Bronchial epithelial cell (primary cell): ENCODE measurements around the gene UTRN. TPM values are rescaled to one million over a fixed set of nuclear protein-coding genes. Genes with fewer than 3 reads are reported as not detected.
A peak's percentile ranks its signal among the peaks of the same experiment; 100 is the strongest.

Source experiments
- DNase-seq: peaks from one replicate; pipeline ENCODE4 v3.0.0-alpha.2; 2010; ENCODE audit warnings: low read depth
- FAIRE-seq: peaks from 2 replicates; lab custom pipeline; 2011; peaks lifted over from hg19 to GRCh38; lab: Jason Lieb, UNC
- H3K27me3 ChIP-seq: 2 replicates; pipeline ENCODE4 v1.5.1; 2011; ENCODE audit warnings: low read length; ENCODE audit not compliant: control insufficient read depth, insufficient read depth
- H3K36me3 ChIP-seq: 2 replicates; pipeline ENCODE4 v1.5.1; 2011; ENCODE audit warnings: low read length; ENCODE audit not compliant: control insufficient read depth, insufficient read depth
- H3K4me3 ChIP-seq: 2 replicates; pipeline ENCODE4 v1.5.1; 2011; ENCODE audit warnings: mild to moderate bottlenecking, low read depth, low read length, control low read depth
- total RNA-seq: library from RNA; depleted of rRNA; stranded (reverse); fragments of >200 nt; gene quantifications from 2 replicates; pipeline ENCODE4 v1.2.1, GENCODE V29; 2014
- TF ChIP-seq, protein P1 (sequence below): IDR thresholded peaks from 2 replicates; pipeline ENCODE4 v1.5.1; 2011; ENCODE audit warnings: mild to moderate bottlenecking, moderate library complexity, low read length, control low read depth, inconsistent platforms; ENCODE audit not compliant: insufficient read depth, severe bottlenecking

Gene UTRN
- total RNA-seq, 1 donor from 2014 or later = 38.4 TPM

- Histone ChIP-seq H3K36me3 (no peaks in the 10 kb centered on the region), H3K27me3 (no peaks in the 10 kb centered on the region), H3K4me3 (no peak overlapping the region)
- peak; percentile 72 for DNase-seq
- no peak for FAIRE-seq
- TF ChIP-seq, protein P1, sequence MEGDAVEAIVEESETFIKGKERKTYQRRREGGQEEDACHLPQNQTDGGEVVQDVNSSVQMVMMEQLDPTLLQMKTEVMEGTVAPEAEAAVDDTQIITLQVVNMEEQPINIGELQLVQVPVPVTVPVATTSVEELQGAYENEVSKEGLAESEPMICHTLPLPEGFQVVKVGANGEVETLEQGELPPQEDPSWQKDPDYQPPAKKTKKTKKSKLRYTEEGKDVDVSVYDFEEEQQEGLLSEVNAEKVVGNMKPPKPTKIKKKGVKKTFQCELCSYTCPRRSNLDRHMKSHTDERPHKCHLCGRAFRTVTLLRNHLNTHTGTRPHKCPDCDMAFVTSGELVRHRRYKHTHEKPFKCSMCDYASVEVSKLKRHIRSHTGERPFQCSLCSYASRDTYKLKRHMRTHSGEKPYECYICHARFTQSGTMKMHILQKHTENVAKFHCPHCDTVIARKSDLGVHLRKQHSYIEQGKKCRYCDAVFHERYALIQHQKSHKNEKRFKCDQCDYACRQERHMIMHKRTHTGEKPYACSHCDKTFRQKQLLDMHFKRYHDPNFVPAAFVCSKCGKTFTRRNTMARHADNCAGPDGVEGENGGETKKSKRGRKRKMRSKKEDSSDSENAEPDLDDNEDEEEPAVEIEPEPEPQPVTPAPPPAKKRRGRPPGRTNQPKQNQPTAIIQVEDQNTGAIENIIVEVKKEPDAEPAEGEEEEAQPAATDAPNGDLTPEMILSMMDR = no peak
Observed at GRCh38 chr6:144294016-144294415, 8.9 kb downstream of the UTRN start.

- Histone ChIP-seq H3K36me3 (no peaks in the 10 kb centered on the region), H3K27me3 (no peaks in the 10 kb centered on the region), H3K4me3 (no peak overlapping the region)
- no peak for FAIRE-seq
- no peak for DNase-seq
- TF ChIP-seq, protein P1 = no peak
Observed at GRCh38 chr6:144295211-144295610, 10.1 kb downstream of the UTRN start.

DNA sequence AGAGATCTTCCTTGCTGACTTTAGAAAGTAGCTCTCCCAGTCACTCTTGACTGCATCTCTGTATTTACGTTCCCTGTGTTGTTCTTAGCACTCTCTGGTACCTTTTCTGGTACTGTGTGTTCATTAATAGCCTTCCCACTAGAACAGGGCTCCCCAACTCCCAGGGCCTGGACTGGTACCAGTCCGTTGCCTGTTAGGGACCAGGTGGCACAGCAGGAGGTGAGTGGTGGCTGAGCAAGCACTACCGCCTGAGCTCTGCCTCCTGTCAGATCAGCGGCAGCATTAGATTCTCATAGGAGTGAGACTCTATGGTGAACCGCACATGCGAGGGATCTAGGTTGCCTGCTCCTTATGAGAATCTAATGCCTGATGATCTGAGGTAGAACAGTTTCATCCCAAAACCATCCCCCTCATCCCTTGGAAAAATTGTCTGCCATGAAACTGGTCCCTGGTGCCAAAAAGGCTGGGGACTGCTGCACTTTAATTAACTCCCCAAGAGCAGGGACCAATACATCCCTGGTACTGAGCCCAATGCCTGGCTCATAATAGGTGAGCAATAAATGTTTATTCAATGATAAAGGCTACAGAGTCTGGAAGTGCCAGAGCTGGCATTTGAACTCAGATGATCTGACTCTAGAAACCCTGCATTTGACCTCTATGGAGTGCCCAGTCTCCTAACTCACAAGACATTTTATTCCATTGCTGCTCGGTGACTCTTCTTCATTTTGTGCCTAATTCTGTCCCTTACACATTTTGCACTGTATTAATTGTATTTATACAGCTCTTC lies 11.0 kb downstream of the UTRN start:
- DNase-seq = no peak
- no peaks in the 10 kb centered on the region for H3K27me3 ChIP-seq
- no peaks in the 10 kb centered on the region for H3K36me3 ChIP-seq
- TF ChIP-seq, protein P1 = no peak
- FAIRE-seq = no peak
- no peak overlapping the region for H3K4me3 ChIP-seq

GRCh38 chr6:144296973-144297372 lies 11.8 kb downstream of the UTRN start:
- no peak for FAIRE-seq
- Histone ChIP-seq H3K27me3 (no peaks in the 10 kb centered on the region), H3K4me3 (no peak overlapping the region), H3K36me3 (no peaks in the 10 kb centered on the region)
- no peak for DNase-seq
- TF ChIP-seq, protein P1 = no peak

- no peak for DNase-seq
- Histone ChIP-seq H3K36me3 (no peaks in the 10 kb centered on the region), H3K4me3 (no peak overlapping the region), H3K27me3 (no peaks in the 10 kb centered on the region)
- TF ChIP-seq, protein P1 = no peak
- no peak for FAIRE-seq
Observed at GRCh38 chr6:144297511-144298100, 12.5 kb downstream of the UTRN start.
